ENCODE results near the gene ADAM12. TPM values are rescaled to one million over a fixed set of nuclear protein-coding genes. Genes with fewer than 3 reads are reported as not detected.

Gene ADAM12
- total RNA-seq, 1 experiment from 2014 or later = 0.24 TPM

- no peak overlapping the region for H2BK5ac ChIP-seq (ENCODE audit: insufficient read length, low read length)
- H3K23me2 ChIP-seq (ENCODE audit: insufficient read length, low read depth, low read length, poor library complexity, severe bottlenecking) = no peaks in the 10 kb centered on the region
- H2BK120ac ChIP-seq (ENCODE audit: low read depth, low read length, poor library complexity, severe bottlenecking) = no peak overlapping the region
- no peak overlapping the region for H3K18ac ChIP-seq (ENCODE audit: insufficient read length, low read depth, low read length)
- no peak overlapping the region for H4K8ac ChIP-seq (replicated peaks; ENCODE audit: insufficient read length, low read depth, low read length)
- no peaks in the 10 kb centered on the region for H4K20me1 ChIP-seq (ENCODE audit: control insufficient read depth, insufficient read depth, insufficient read length)
- no peaks in the 10 kb centered on the region for H3K9me3 ChIP-seq (ENCODE audit: control insufficient read depth, low read depth, low read length)
- no peaks in the 10 kb centered on the region for H3K79me2 ChIP-seq (ENCODE audit: insufficient read depth, low read length)
- H2AK5ac ChIP-seq (ENCODE audit: insufficient read length, low read length) = no peak overlapping the region
- no peak overlapping the region for H3K9ac ChIP-seq (ENCODE audit: extremely low read depth, insufficient read length, low read length)
- no peak overlapping the region for H3K14ac ChIP-seq (ENCODE audit: insufficient read depth, low read length)
- no peak overlapping the region for H4K91ac ChIP-seq (ENCODE audit: insufficient read length, low read depth, low read length)
- peaks cover 2 to 3% of the 10 kb centered on the region in 2 experiments; a peak in 1 of 4 replicates for H3K4me1 Mint-ChIP-seq
- H3K4me3 Mint-ChIP-seq = no peak overlapping the region
- H2AFZ ChIP-seq (ENCODE audit: low read length) = no peak overlapping the region
- H3K23ac ChIP-seq (ENCODE audit: insufficient read length, low read depth, low read length) = no peak overlapping the region
- no peak overlapping the region for H3K4ac ChIP-seq (ENCODE audit: low read depth, low read length)
- no peak for DNase-seq
- no peak overlapping the region for H2BK12ac ChIP-seq (ENCODE audit: insufficient read length, low read depth, low read length)
- no peak overlapping the region for H3K56ac ChIP-seq (ENCODE audit: insufficient read length, low read depth, low read length)
- no peak overlapping the region for H3K4me2 ChIP-seq (ENCODE audit: insufficient read depth, insufficient read length, low read length)
- H3T11ph ChIP-seq (ENCODE audit: low read length) = no peak overlapping the region
- TF ChIP-seq CTCF (conservative IDR thresholded peaks at IDR 0.05) = no peak
- H3K79me1 ChIP-seq (ENCODE audit: insufficient read depth, low read depth, low read length, poor library complexity, severe bottlenecking) = no peaks in the 10 kb centered on the region
- no peaks in the 10 kb centered on the region for H3K9me3 Mint-ChIP-seq
- H3K27me3 Mint-ChIP-seq (ENCODE audit: low read depth) = peaks cover 7% of the 10 kb centered on the region
- H2BK15ac ChIP-seq (ENCODE audit: low read depth, low read length) = no peak overlapping the region
- H2BK20ac ChIP-seq (ENCODE audit: low read depth, low read length, poor library complexity, severe bottlenecking) = no peak overlapping the region
- no peak overlapping the region for H4K5ac ChIP-seq (ENCODE audit: insufficient read length, low read depth, low read length)
- no peaks in the 10 kb centered on the region for H3K4me1 ChIP-seq (ENCODE audit: insufficient read depth, low read length)
- no peak overlapping the region for H3K27ac Mint-ChIP-seq
- H3K36me3 Mint-ChIP-seq (ENCODE audit: insufficient read depth in 1 of 3, low read depth in 3 of 3) = no peaks in the 10 kb centered on the region
- H3K27me3 ChIP-seq (ENCODE audit: insufficient read depth, low read length) = no peaks in the 10 kb centered on the region
- no CpG with 5 or more reads among the region's 10 CpGs for WGBS (ENCODE audit: extremely low coverage, insufficient read length, low lambda C conversion rate)
- H3K27ac ChIP-seq (ENCODE audit: insufficient read length, low read depth, low read length) = no peak overlapping the region
Observed at GRCh38 chr10:126185676-126186447, 202.4 kb downstream of the ADAM12 start.

Data from H9 (cell line).